Progenitor cell of endocrine pancreas (in vitro differentiated cells): ENCODE measurements around the gene RASSF5. TPM values are rescaled to one million over a fixed set of nuclear protein-coding genes. Genes with fewer than 3 reads are reported as not detected.
A peak's percentile ranks its signal among the peaks of the same experiment; 100 is the strongest.

ENCODE experiments used
- DNase-seq: peaks from one replicate; pipeline ENCODE4 v3.0.0; 2021; ENCODE audit warnings: low spot score; ENCODE audit not compliant: unreplicated experiment
- H3K27ac Mint-ChIP-seq: 2 replicates; pipeline ENCODE4 v1.8.0; 2021; ENCODE audit warnings: mild to moderate bottlenecking, moderate library complexity, mixed read lengths
- H3K27me3 Mint-ChIP-seq: 2 replicates; pipeline ENCODE4 v1.8.0; 2021; ENCODE audit warnings: mixed read lengths
- H3K36me3 Mint-ChIP-seq: 2 replicates; pipeline ENCODE4 v1.8.0; 2022; ENCODE audit warnings: mixed read lengths; ENCODE audit not compliant: insufficient read depth
- H3K4me1 Mint-ChIP-seq: 2 replicates; pipeline ENCODE4 v1.8.0; 2021; ENCODE audit warnings: low read depth, mixed read lengths
- H3K4me3 Mint-ChIP-seq: 2 replicates; pipeline ENCODE4 v1.8.0; 2021; ENCODE audit warnings: low read depth, mild to moderate bottlenecking, moderate library complexity, mixed read lengths
- H3K9me3 Mint-ChIP-seq: 2 replicates; pipeline ENCODE4 v1.8.0; 2021; ENCODE audit warnings: low read depth, mixed read lengths
- CTCF ChIP-seq: fragments of 200-600 bp; sonication (generic); IDR thresholded peaks from one replicate; pipeline ENCODE4 v1.5.0; 2021; ENCODE audit warnings: antibody characterized with exemption, mild to moderate bottlenecking; ENCODE audit not compliant: unreplicated experiment
- total RNA-seq: library from RNA; stranded (reverse); gene quantifications from 2 replicates; pipeline ENCODE4 v1.2.1, GENCODE V29; 2021

Gene RASSF5
- total RNA-seq, 1 donor from 2014 or later: 7.0 TPM

- H3K4me3 Mint-ChIP-seq: no peak overlapping the region
- H3K36me3 Mint-ChIP-seq: peaks cover 11% of the 10 kb centered on the region
Observed at GRCh38 chr1:206600527-206600926, 93.2 kb downstream of the RASSF5 start.

GRCh38 chr1:206604861-206605260 lies 97.5 kb downstream of the RASSF5 start:
- Mint-ChIP-seq H3K4me1 (no peaks in the 10 kb centered on the region), H3K36me3 (peaks cover 6% of the 10 kb centered on the region), H3K27me3 (no peaks in the 10 kb centered on the region), H3K4me3 (no peak overlapping the region), H3K9me3 (no peaks in the 10 kb centered on the region), H3K27ac (no peak overlapping the region)
- no peak for DNase-seq
- no peak for TF ChIP-seq CTCF

More at GRCh38 chr1:206600527-206600926, 93.2 kb downstream of the RASSF5 start:
- H3K4me1 Mint-ChIP-seq: no peaks in the 10 kb centered on the region
- no peak for DNase-seq
- no peaks in the 10 kb centered on the region for H3K27me3 Mint-ChIP-seq
- no peak for TF ChIP-seq CTCF
- H3K9me3 Mint-ChIP-seq: no peaks in the 10 kb centered on the region
- no peak overlapping the region for H3K27ac Mint-ChIP-seq

GRCh38 chr1:206606867-206607266 lies 99.5 kb downstream of the RASSF5 start:
- Mint-ChIP-seq H3K27me3 (no peaks in the 10 kb centered on the region), H3K36me3 (peaks cover 7% of the 10 kb centered on the region), H3K9me3 (no peaks in the 10 kb centered on the region), H3K4me3 (no peak overlapping the region), H3K4me1 (peaks cover 9% of the 10 kb centered on the region), H3K27ac (no peak overlapping the region)
- DNase-seq: no peak
- peak; percentile 64 for TF ChIP-seq CTCF

- H3K4me3 Mint-ChIP-seq: no peak overlapping the region
- no peaks in the 10 kb centered on the region for H3K9me3 Mint-ChIP-seq
- peak; percentile 43 for DNase-seq
- no peak overlapping the region for H3K27ac Mint-ChIP-seq
- H3K36me3 Mint-ChIP-seq: peaks cover 7% of the 10 kb centered on the region
- TF ChIP-seq CTCF: peak; percentile 81
- no peaks in the 10 kb centered on the region for H3K27me3 Mint-ChIP-seq
- peaks cover 12% of the 10 kb centered on the region for H3K4me1 Mint-ChIP-seq
Observed at GRCh38 chr1:206608108-206608698, 100.9 kb downstream of the RASSF5 start.

GRCh38 chr1:206609229-206609991 lies 102.1 kb downstream of the RASSF5 start:
- no peak for TF ChIP-seq CTCF
- Mint-ChIP-seq H3K9me3 (no peaks in the 10 kb centered on the region), H3K36me3 (peaks cover 7% of the 10 kb centered on the region), H3K27ac (no peak overlapping the region), H3K4me3 (no peak overlapping the region), H3K4me1 (peaks cover 12% of the 10 kb centered on the region), H3K27me3 (no peaks in the 10 kb centered on the region)
- DNase-seq: no peak
